Glutamatergic neuron (in vitro differentiated cells): ENCODE measurements around the gene RAB35. TPM values are rescaled to one million over a fixed set of nuclear protein-coding genes. Genes with fewer than 3 reads are reported as not detected.

Experiments used
- DNase-seq: peaks from one replicate; pipeline ENCODE4 v3.0.0; 2022
- H3K27ac Mint-ChIP-seq: one replicate; pipeline ENCODE4 v1.8.0; 2020; ENCODE audit warnings: mild to moderate bottlenecking, mixed read lengths, inconsistent platforms; ENCODE audit not compliant: unreplicated experiment
- H3K27me3 Mint-ChIP-seq: one replicate; pipeline ENCODE4 v1.8.0; 2020; ENCODE audit warnings: mild to moderate bottlenecking, moderate library complexity, mixed read lengths, inconsistent platforms; ENCODE audit not compliant: unreplicated experiment
- H3K36me3 Mint-ChIP-seq: one replicate; pipeline ENCODE4 v1.8.0; 2020; ENCODE audit warnings: mild to moderate bottlenecking, mixed read lengths, inconsistent platforms; ENCODE audit not compliant: unreplicated experiment
- H3K4me1 Mint-ChIP-seq: one replicate; pipeline ENCODE4 v1.8.0; 2020; ENCODE audit warnings: mild to moderate bottlenecking, low read depth, mixed read lengths, inconsistent platforms; ENCODE audit not compliant: unreplicated experiment
- H3K4me3 Mint-ChIP-seq: one replicate; pipeline ENCODE4 v1.8.0; 2020; ENCODE audit warnings: mild to moderate bottlenecking, mixed read lengths, inconsistent platforms; ENCODE audit not compliant: unreplicated experiment
- H3K9me3 Mint-ChIP-seq: one replicate; pipeline ENCODE4 v1.8.0; 2020; ENCODE audit warnings: mild to moderate bottlenecking, moderate library complexity, mixed read lengths, inconsistent platforms; ENCODE audit not compliant: unreplicated experiment
- CTCF ChIP-seq: fragments of 200-600 bp; sonication (generic); IDR thresholded peaks from one replicate; pipeline ENCODE4 v1.5.0; 2021; ENCODE audit not compliant: partially characterized antibody, unreplicated experiment
- total RNA-seq: library from RNA; stranded (reverse); fragmentation: NEBNext Ultra II Directional; extraction: Animal tissue kit (Norgen Biotek cat#: 25700); gene quantifications from one replicate; pipeline ENCODE4 v1.2.1, GENCODE V29; 2021; ENCODE audit not compliant: unreplicated experiment

Gene RAB35
- total RNA-seq, 1 donor from 2014 or later: 57.2 TPM

- no peak overlapping the region for H3K27ac Mint-ChIP-seq
- peaks cover 8% of the 10 kb centered on the region for H3K27me3 Mint-ChIP-seq
These were observed 2.9 kb upstream of the RAB35 start for GRCh38 chr12:120119271-120119973.

GRCh38 chr12:120118321-120119061 is 1.9 kb upstream of the RAB35 start:
- no peak for DNase-seq
- Mint-ChIP-seq H3K27me3 (peaks cover 8% of the 10 kb centered on the region), H3K36me3 (no peaks in the 10 kb centered on the region), H3K4me3 (peak overlapping the region; percentile 95), H3K4me1 (peaks cover 24% of the 10 kb centered on the region), H3K27ac (no peak overlapping the region), H3K9me3 (peaks cover 9% of the 10 kb centered on the region)
- no peak for TF ChIP-seq CTCF

More at GRCh38 chr12:120119271-120119973, 2.9 kb upstream of the RAB35 start:
- TF ChIP-seq CTCF: no peak
- no peak for DNase-seq
- peaks cover 23% of the 10 kb centered on the region for H3K4me1 Mint-ChIP-seq
- H3K9me3 Mint-ChIP-seq: peaks cover 9% of the 10 kb centered on the region
- H3K36me3 Mint-ChIP-seq: no peaks in the 10 kb centered on the region
- H3K4me3 Mint-ChIP-seq: peak overlapping the region; percentile 67

- TF ChIP-seq CTCF: no peak
- Mint-ChIP-seq H3K4me1 (peaks cover 24% of the 10 kb centered on the region), H3K27ac (no peak overlapping the region)
These were observed 1.4 kb upstream of the RAB35 start for GRCh38 chr12:120117961-120118320.

GRCh38 chr12:120116792-120117651 is 469 bp upstream of the RAB35 start:
- Mint-ChIP-seq H3K27ac (peak overlapping the region; percentile 28), H3K9me3 (peaks cover 9% of the 10 kb centered on the region), H3K27me3 (peaks cover 8% of the 10 kb centered on the region), H3K36me3 (no peaks in the 10 kb centered on the region), H3K4me3 (peak overlapping the region; percentile 95), H3K4me1 (peaks cover 24% of the 10 kb centered on the region)
- no peak for TF ChIP-seq CTCF
- DNase-seq: peak; percentile 99

More at GRCh38 chr12:120117961-120118320, 1.4 kb upstream of the RAB35 start:
- H3K36me3 Mint-ChIP-seq: no peaks in the 10 kb centered on the region
- H3K4me3 Mint-ChIP-seq: peak overlapping the region; percentile 95
- DNase-seq: no peak
- H3K9me3 Mint-ChIP-seq: peaks cover 9% of the 10 kb centered on the region
- peaks cover 8% of the 10 kb centered on the region for H3K27me3 Mint-ChIP-seq
